Right lobe of liver (tissue), 6 donors: ENCODE measurements around the gene NOS1AP. TPM values are rescaled to one million over a fixed set of nuclear protein-coding genes. Genes with fewer than 3 reads are reported as not detected.

Experiments used
- ATAC-seq, 4 donors: fragments of 200-7000 bp; cut with Tn5 transposase; one replicate each; pipeline ENCODE4 v1.9.1; 2020; ENCODE audit warnings: mild to moderate bottlenecking in 4 of 4, moderate library complexity in 4 of 4
- DNase-seq, 3 donors: peaks; one replicate each; pipeline ENCODE4 v3.0.0-alpha.2; 2020
- H3K27ac ChIP-seq, 3 donors: fragments of 200-600 bp; one replicate each; pipeline ENCODE4 v1.8.0; 2022
- H3K27me3 ChIP-seq, 2 donors: fragments of 200-600 bp; one replicate each; pipeline ENCODE4 v1.8.0; 2022
- H3K36me3 ChIP-seq, 4 donors: fragments of 200-600 bp; sonication (generic) in 1 of 4; one replicate each; pipeline versions ENCODE4 v1.5.1 to v1.8.0; 2017 to 2022; ENCODE audit warnings: control low read depth in 1 of 4
- H3K4me1 ChIP-seq, 4 donors: fragments of 200-600 bp; sonication (generic) in 1 of 4; one replicate each; pipeline versions ENCODE4 v1.5.1 to v1.8.0; 2017 to 2022; ENCODE audit warnings: control low read depth in 1 of 4
- H3K4me3 ChIP-seq, 3 donors: fragments of 200-600 bp; one replicate each; pipeline ENCODE4 v1.8.0; 2022
- H3K9me3 ChIP-seq, 4 donors: fragments of 200-600 bp; sonication (generic) in 1 of 4; one replicate each; pipeline versions ENCODE4 v1.5.1 to v1.8.0; 2017 to 2022; ENCODE audit warnings: control low read depth in 1 of 4
- CTCF ChIP-seq, 4 donors: fragments of 200-600 bp in 3 of 4; fragments of 450-650 bp in 1 of 4; IDR thresholded peaks; one replicate each; pipeline versions ENCODE4 v1.5.1 to v1.8.0; 2016 to 2022; ENCODE audit warnings: antibody characterized with exemption in 4 of 4, mild to moderate bottlenecking in 2 of 4
- POLR2A ChIP-seq: fragments of 450-650 bp; IDR thresholded peaks from one replicate; pipeline ENCODE4 v1.6.1; 2017; ENCODE audit warnings: antibody characterized with exemption, mild to moderate bottlenecking
- WGBS: methylation state at CpG from one replicate; pipeline ENCODE4 v1.1.6; 2018; ENCODE audit warnings: low coverage, low lambda C conversion rate; ENCODE audit not compliant: insufficient coverage; ENCODE audit errors: missing lambda C conversion rate; 5-methylcytosine and 5-hydroxymethylcytosine counted together
- intact Hi-C, 2 donors: fragments of 100-400 bp; cut with DNase I; formaldehyde crosslinking; loops; one replicate each; pipeline versions ENCODE4 v1.11.2 to v1.14.1; 2022
- total RNA-seq, 6 experiments: library from RNA; depleted of rRNA in 2 of 6; stranded (reverse); fragments of >200 nt in 2 of 6; fragmentation: NEBNext Ultra II Directional in 3 of 6; extraction: Animal tissue kit (Norgen Biotek cat#: 25700) in 3 of 6; gene quantifications; one replicate each; pipeline versions ENCODE4 v1.1.0 to v1.2.4, GENCODE V29; 2016 to 2023
- donor health status: DM: no; HTN: yes; CAD: no.
- donor health status: DM: no; HTN: no; CAD: no.
- donor health status: DM: no; HTN: no; CAD: no.
- donor health status: DM: no; HTN: yes; CAD: no.
- donor health status: DM: no; HTN: yes; CAD: no.

The NOS1AP gene
- total RNA-seq, 6 experiments from 2014 or later: 4.7 to 24.8 (median 11.6) TPM

DNA sequence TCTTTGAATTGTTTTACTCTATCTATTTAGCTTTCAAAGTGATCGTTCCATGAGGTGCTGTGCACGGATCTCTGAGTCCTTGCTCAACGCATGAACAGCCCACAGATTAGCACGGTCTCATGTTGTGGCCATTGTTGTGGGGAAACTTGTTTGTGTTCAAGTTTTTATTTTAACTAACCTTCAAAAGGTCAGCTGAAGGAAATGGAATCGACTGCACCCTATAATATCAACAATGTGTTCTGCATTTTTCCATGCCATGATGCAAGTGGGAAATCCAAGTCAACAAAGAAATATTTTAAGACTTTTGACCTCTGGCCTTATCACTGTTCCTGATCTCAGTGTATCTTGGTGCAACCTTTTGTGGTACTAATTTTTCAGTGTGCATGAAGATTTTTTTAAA, 336.3 kb downstream of the NOS1AP start:
- H3K27me3 ChIP-seq: no peaks in the 10 kb centered on the region
- ATAC-seq (no peak), DNase-seq (no peak)
- no peaks in the 10 kb centered on the region for H3K4me1 ChIP-seq
- no peaks in the 10 kb centered on the region for H3K36me3 ChIP-seq
- TF ChIP-seq CTCF (IDR thresholded peaks at IDR 0.05): no peak
- no peak for TF ChIP-seq POLR2A
- intact Hi-C loops: no loop called here
- no peaks in the 10 kb centered on the region for H3K9me3 ChIP-seq
- WGBS: 45% methylated on average over 5 of the region's 5 CpGs
- H3K4me3 ChIP-seq: no peak overlapping the region
- no peak overlapping the region for H3K27ac ChIP-seq

GRCh38 chr1:162406811-162407210, 337.3 kb downstream of the NOS1AP start:
- WGBS: 83% methylated on average over 2 of the region's 2 CpGs
- H3K4me1 ChIP-seq: no peaks in the 10 kb centered on the region

GRCh38 chr1:162407539-162407938, 338.0 kb downstream of the NOS1AP start:
- Histone ChIP-seq H3K4me3 (no peak overlapping the region), H3K4me1 (no peaks in the 10 kb centered on the region), H3K27me3 (no peaks in the 10 kb centered on the region), H3K36me3 (no peaks in the 10 kb centered on the region), H3K9me3 (no peaks in the 10 kb centered on the region), H3K27ac (no peak overlapping the region)
- ATAC-seq (no peak), DNase-seq (no peak)
- TF ChIP-seq POLR2A (no peak), CTCF (IDR thresholded peaks at IDR 0.05) (no peak)
- 100% methylated on average over 1 of the region's 1 CpG for WGBS
- intact Hi-C loops: no loop called here

More at GRCh38 chr1:162406811-162407210, 337.3 kb downstream of the NOS1AP start:
- Histone ChIP-seq H3K27me3 (no peaks in the 10 kb centered on the region), H3K4me3 (no peak overlapping the region), H3K36me3 (no peaks in the 10 kb centered on the region), H3K9me3 (no peaks in the 10 kb centered on the region), H3K27ac (no peak overlapping the region)
- intact Hi-C loops: no loop called here
- no peak for ATAC-seq
- no peak for DNase-seq
- TF ChIP-seq POLR2A (no peak), CTCF (IDR thresholded peaks at IDR 0.05) (no peak)

- Histone ChIP-seq H3K27ac (no peak within 1 kb of the TSS), H3K4me3 (no peak within 1 kb of the TSS), H3K36me3 (no peaks in the 10 kb centered on the region), H3K4me1 (no peaks in the 10 kb centered on the region), H3K9me3 (no peaks in the 10 kb centered on the region), H3K27me3 (no peaks in the 10 kb centered on the region)
- ATAC-seq: no peak
- intact Hi-C loops: no loop called here
- no peak for DNase-seq
- WGBS: 52% methylated on average over 2 of the region's 3 CpGs
- no peak for TF ChIP-seq CTCF (IDR thresholded peaks at IDR 0.05)
Measured at GRCh38 chr1:162412002-162412401, 342.5 kb downstream of the NOS1AP start, which contains the start of gene SH2D1B. Gene SH2D1B, minus strand, starts transcription at chr1:162412136. Its CDS starts 120 bp downstream, at chr1:162412016.

DNA sequence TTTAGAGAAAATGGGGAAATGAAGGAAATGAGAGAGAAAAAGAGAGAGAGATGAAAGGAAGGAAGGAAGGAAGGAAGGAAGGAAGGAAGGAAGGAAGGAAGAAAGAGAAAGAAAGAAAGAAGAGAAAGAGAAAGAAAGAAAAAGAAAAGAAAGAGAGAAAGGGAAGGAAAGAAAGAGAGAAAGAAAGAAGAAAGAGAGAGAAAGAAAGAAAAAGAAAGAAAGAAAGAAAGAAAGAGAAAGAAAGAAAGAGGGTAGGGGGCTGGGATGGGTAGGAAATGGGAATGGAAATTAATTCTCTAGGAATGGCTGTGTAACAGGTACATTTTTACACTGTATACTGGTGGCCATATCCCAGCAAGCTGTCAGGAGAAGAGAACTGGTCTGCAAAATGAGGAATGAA, 346.7 kb downstream of the NOS1AP start:
- no peak for DNase-seq
- no peak overlapping the region for H3K4me3 ChIP-seq
- H3K27ac ChIP-seq: no peak overlapping the region
- intact Hi-C loops: no loop called here
- no peak for ATAC-seq
- H3K4me1 ChIP-seq: no peaks in the 10 kb centered on the region
- no peaks in the 10 kb centered on the region for H3K27me3 ChIP-seq
- H3K9me3 ChIP-seq: no peaks in the 10 kb centered on the region
- no peaks in the 10 kb centered on the region for H3K36me3 ChIP-seq
- TF ChIP-seq POLR2A (no peak), CTCF (IDR thresholded peaks at IDR 0.05) (no peak)
